Effector memory CD4-positive, alpha-beta T cell (primary cell): ENCODE results near the gene RAD23B.

ENCODE experiments used
- DNase-seq, 3 donors: peaks; one replicate each; pipeline ENCODE4 v3.0.0-alpha.2; 2020
- H3K27ac ChIP-seq: 2 replicates; pipeline ENCODE4 v1.7.0; 2013; ENCODE audit warnings: mild to moderate bottlenecking, low read length, moderate library complexity; ENCODE audit not compliant: insufficient read depth, poor library complexity, severe bottlenecking
- H3K27me3 ChIP-seq: replicated peaks from 2 replicates; pipeline ENCODE4 v1.7.0; 2013; ENCODE audit warnings: mild to moderate bottlenecking, low read length; ENCODE audit not compliant: insufficient read depth, control insufficient read depth, poor library complexity, severe bottlenecking
- H3K36me3 ChIP-seq: 2 replicates; pipeline ENCODE4 v1.7.0; 2013; ENCODE audit warnings: mild to moderate bottlenecking, low read length, moderate library complexity; ENCODE audit not compliant: control insufficient read depth, insufficient read depth
- H3K4me1 ChIP-seq: 2 replicates; pipeline ENCODE4 v1.7.0; 2013; ENCODE audit warnings: low read length, mild to moderate bottlenecking; ENCODE audit not compliant: control insufficient read depth, insufficient read depth, poor library complexity, severe bottlenecking
- H3K4me3 ChIP-seq: 2 replicates; pipeline ENCODE4 v1.7.0; 2013; ENCODE audit warnings: low read length, low read depth, mild to moderate bottlenecking; ENCODE audit not compliant: insufficient read depth, poor library complexity, severe bottlenecking
- H3K9me3 ChIP-seq: 2 replicates; pipeline ENCODE4 v1.7.0; 2013; ENCODE audit warnings: mild to moderate bottlenecking, low read length, moderate library complexity; ENCODE audit not compliant: control insufficient read depth
- total RNA-seq, 3 donors: gene quantifications; one replicate each; lab custom pipeline; 2026; lab: John Stamatoyannopoulos, UW

RAD23B gene
- 105 to 177 (median 118) reads per million in 3 donors for total RNA-seq

- Histone ChIP-seq H3K27ac (peak within 1 kb of the TSS; percentile 90), H3K36me3 (no peaks in the 10 kb centered on the region), H3K9me3 (no peaks in the 10 kb centered on the region), H3K4me3 (peak within 1 kb of the TSS; percentile 72), H3K4me1 (peaks cover 20% of the 10 kb centered on the region), H3K27me3 (no peaks in the 10 kb centered on the region)
- DNase-seq, result peak; percentile 96 to 97 (median 97)
Observed at GRCh38 chr9:107282759-107283622, at the start of gene RAD23B. TSS of gene RAD23B (plus strand) at chr9:107283279. CDS start at chr9:107283630, 351 bp downstream.

- no peak overlapping the region for H3K27ac ChIP-seq
- peaks cover 2% of the 10 kb centered on the region for H3K27me3 ChIP-seq
- no peak for DNase-seq
- no peak overlapping the region for H3K4me3 ChIP-seq
- no peaks in the 10 kb centered on the region for H3K36me3 ChIP-seq
- no peaks in the 10 kb centered on the region for H3K9me3 ChIP-seq
- H3K4me1 ChIP-seq, result no peaks in the 10 kb centered on the region
Observed at GRCh38 chr9:107235765-107236442, 47.2 kb upstream of the RAD23B start.

- Histone ChIP-seq H3K36me3 (no peaks in the 10 kb centered on the region), H3K4me1 (no peaks in the 10 kb centered on the region), H3K27me3 (peaks cover 2% of the 10 kb centered on the region), H3K27ac (no peak overlapping the region), H3K9me3 (no peaks in the 10 kb centered on the region), H3K4me3 (no peak overlapping the region)
- no peak for DNase-seq
Observed at GRCh38 chr9:107237873-107238272, 45.2 kb upstream of the RAD23B start.

GRCh38 chr9:107239474-107239873 is 43.6 kb upstream of the RAD23B start:
- Histone ChIP-seq H3K4me1 (no peaks in the 10 kb centered on the region), H3K27me3 (peaks cover 2% of the 10 kb centered on the region), H3K4me3 (no peak overlapping the region), H3K27ac (no peak overlapping the region), H3K36me3 (no peaks in the 10 kb centered on the region), H3K9me3 (no peaks in the 10 kb centered on the region)
- no peak for DNase-seq

GRCh38 chr9:107240260-107240659 is 42.8 kb upstream of the RAD23B start:
- Histone ChIP-seq H3K27ac (no peak overlapping the region), H3K36me3 (no peaks in the 10 kb centered on the region), H3K9me3 (no peaks in the 10 kb centered on the region)

GRCh38 chr9:107242073-107243030 is 40.7 kb upstream of the RAD23B start:
- Histone ChIP-seq H3K4me3 (no peak overlapping the region), H3K9me3 (no peaks in the 10 kb centered on the region), H3K27ac (no peak overlapping the region), H3K4me1 (no peaks in the 10 kb centered on the region), H3K36me3 (no peaks in the 10 kb centered on the region), H3K27me3 (no peaks in the 10 kb centered on the region)
- no peak for DNase-seq

More at GRCh38 chr9:107240260-107240659, 42.8 kb upstream of the RAD23B start:
- H3K4me3 ChIP-seq, result no peak overlapping the region
- no peak for DNase-seq
- no peaks in the 10 kb centered on the region for H3K4me1 ChIP-seq
- H3K27me3 ChIP-seq, result peaks cover 2% of the 10 kb centered on the region

GRCh38 chr9:107243742-107244141 is 39.3 kb upstream of the RAD23B start:
- H3K27me3 ChIP-seq, result no peaks in the 10 kb centered on the region
- H3K4me1 ChIP-seq, result no peaks in the 10 kb centered on the region
- H3K36me3 ChIP-seq, result no peaks in the 10 kb centered on the region
- no peak overlapping the region for H3K27ac ChIP-seq
- no peaks in the 10 kb centered on the region for H3K9me3 ChIP-seq
- H3K4me3 ChIP-seq, result no peak overlapping the region
- DNase-seq, result no peak

GRCh38 chr9:107246259-107247254 is 36.5 kb upstream of the RAD23B start:
- Histone ChIP-seq H3K4me3 (no peak overlapping the region), H3K4me1 (no peaks in the 10 kb centered on the region), H3K27ac (no peak overlapping the region), H3K9me3 (no peaks in the 10 kb centered on the region), H3K27me3 (no peaks in the 10 kb centered on the region), H3K36me3 (no peaks in the 10 kb centered on the region)
- no peak for DNase-seq

- H3K36me3 ChIP-seq, result no peaks in the 10 kb centered on the region
- no peak for DNase-seq
- no peaks in the 10 kb centered on the region for H3K4me1 ChIP-seq
- no peak overlapping the region for H3K4me3 ChIP-seq
- no peaks in the 10 kb centered on the region for H3K27me3 ChIP-seq
- no peak overlapping the region for H3K27ac ChIP-seq
- no peaks in the 10 kb centered on the region for H3K9me3 ChIP-seq
Observed at GRCh38 chr9:107248714-107249113, 34.4 kb upstream of the RAD23B start.
